Peyer's patch (tissue), 4 donors: ENCODE measurements around the gene SNRNP25. TPM values are rescaled to one million over a fixed set of nuclear protein-coding genes. Genes with fewer than 3 reads are reported as not detected.
A peak's percentile ranks its signal among the peaks of the same experiment; 100 is the strongest.

ENCODE experiments used
- DNase-seq, 3 donors: peaks; one replicate each; pipeline ENCODE4 v3.0.0-alpha.2; 2017 to 2019
- H3K27ac ChIP-seq, 4 donors: fragments of 200-600 bp; sonication (generic); one replicate each; pipeline ENCODE4 v1.5.1; 2016 to 2019
- H3K27me3 ChIP-seq, 2 donors: fragments of 200-600 bp; sonication (generic); one replicate each; pipeline ENCODE4 v1.5.1; 2019
- H3K36me3 ChIP-seq, 3 donors: fragments of 200-600 bp; sonication (generic); one replicate each; pipeline ENCODE4 v1.5.1; 2016 to 2019
- H3K4me1 ChIP-seq, 4 donors: fragments of 200-600 bp; sonication (generic); one replicate each; pipeline ENCODE4 v1.5.1; 2016 to 2019
- H3K4me3 ChIP-seq, 4 donors: fragments of 200-600 bp; sonication (generic); 1 replicate in 3 of 4; 2 replicates in 1 of 4; pipeline ENCODE4 v1.5.1; 2016 to 2019; ENCODE audit warnings: mild to moderate bottlenecking in 1 of 4
- H3K9me3 ChIP-seq, 4 donors: fragments of 200-600 bp; sonication (generic); one replicate each; pipeline ENCODE4 v1.5.1; 2016 to 2019; ENCODE audit warnings: mild to moderate bottlenecking in 1 of 4
- CTCF ChIP-seq, 6 experiments: fragments of 450-650 bp in 4 of 6; fragments of 200-600 bp in 2 of 6; sonication (generic) in 1 of 6; IDR thresholded peaks; one replicate each; pipeline ENCODE4 v1.5.1; 2017 to 2019; ENCODE audit warnings: antibody characterized with exemption in 6 of 6, mild to moderate bottlenecking in 3 of 6, moderate library complexity in 1 of 6
- POLR2A ChIP-seq, 2 donors: fragments of 450-650 bp; IDR thresholded peaks; one replicate each; pipeline ENCODE4 v1.5.1; 2017; ENCODE audit warnings: antibody characterized with exemption in 2 of 2, mild to moderate bottlenecking in 2 of 2, moderate library complexity in 2 of 2
- total RNA-seq, 4 donors: library from RNA; depleted of rRNA; stranded (reverse); fragments of >200 nt; gene quantifications; one replicate each; pipeline ENCODE4 v1.1.0, GENCODE V29; 2016

SNRNP25 gene
- total RNA-seq, 4 donors from 2014 or later, result 8.7 to 17.6 (median 14.4) TPM

GRCh38 chr16:33877-34647 is 19.6 kb upstream of the SNRNP25 start:
- peak overlapping the region in 1 of 4 donors; percentile 28 for H3K4me3 ChIP-seq
- H3K36me3 ChIP-seq, result no peaks in the 10 kb centered on the region
- H3K27me3 ChIP-seq, result no peaks in the 10 kb centered on the region
- H3K27ac ChIP-seq, result peak overlapping the region in 2 of 4 donors; percentile 71 to 87
- peaks cover 0 to 27% (median 8%) of the 10 kb centered on the region in 4 donors for H3K4me1 ChIP-seq
- TF ChIP-seq CTCF (IDR thresholded peaks at IDR 0.05) (no peak), POLR2A (IDR thresholded peaks at IDR 0.05) (no peak)
- no peak for DNase-seq
- no peaks in the 10 kb centered on the region for H3K9me3 ChIP-seq

- H3K27ac ChIP-seq, result peak overlapping the region in 2 of 4 donors; percentile 71 to 87
- no peak for TF ChIP-seq POLR2A (IDR thresholded peaks at IDR 0.05)
- no peak for TF ChIP-seq CTCF (IDR thresholded peaks at IDR 0.05)
Observed at GRCh38 chr16:34648-34987, 19.0 kb upstream of the SNRNP25 start.

GRCh38 chr16:35011-35677 is 18.5 kb upstream of the SNRNP25 start:
- peak in 2 of 3 donors; percentile 63 to 72 for DNase-seq
- Histone ChIP-seq H3K27ac (peak overlapping the region in 2 of 4 donors; percentile 71 to 87), H3K9me3 (no peaks in the 10 kb centered on the region), H3K4me1 (peaks cover 0 to 30% (median 11%) of the 10 kb centered on the region in 4 donors), H3K36me3 (no peaks in the 10 kb centered on the region), H3K27me3 (no peaks in the 10 kb centered on the region), H3K4me3 (peak overlapping the region in 1 of 4 donors; percentile 28)
- TF ChIP-seq CTCF (IDR thresholded peaks at IDR 0.05), result no peak
- TF ChIP-seq POLR2A (IDR thresholded peaks at IDR 0.05), result no peak

More at GRCh38 chr16:34648-34987, 19.0 kb upstream of the SNRNP25 start:
- H3K9me3 ChIP-seq, result no peaks in the 10 kb centered on the region
- peak overlapping the region in 1 of 4 donors; percentile 28 for H3K4me3 ChIP-seq
- peaks cover 0 to 30% (median 11%) of the 10 kb centered on the region in 4 donors for H3K4me1 ChIP-seq
- H3K27me3 ChIP-seq, result no peaks in the 10 kb centered on the region
- H3K36me3 ChIP-seq, result no peaks in the 10 kb centered on the region
- DNase-seq, result peak in 1 of 3 donors; percentile 34

- no peak for DNase-seq
- Histone ChIP-seq H3K27me3 (no peaks in the 10 kb centered on the region), H3K9me3 (no peaks in the 10 kb centered on the region), H3K36me3 (no peaks in the 10 kb centered on the region), H3K27ac (peak overlapping the region in 2 of 4 donors; percentile 71 to 87), H3K4me3 (no peak overlapping the region), H3K4me1 (peaks cover 0 to 30% (median 11%) of the 10 kb centered on the region in 4 donors)
- TF ChIP-seq POLR2A (IDR thresholded peaks at IDR 0.05), result no peak
- TF ChIP-seq CTCF (IDR thresholded peaks at IDR 0.05), result no peak
Observed at GRCh38 chr16:35678-36305, 17.8 kb upstream of the SNRNP25 start.

GRCh38 chr16:36336-36984 is 17.2 kb upstream of the SNRNP25 start:
- DNase-seq, result peak in 1 of 3 donors; percentile 43
- TF ChIP-seq CTCF (IDR thresholded peaks at IDR 0.05) (no peak), POLR2A (IDR thresholded peaks at IDR 0.05) (no peak)
- Histone ChIP-seq H3K4me3 (no peak overlapping the region), H3K9me3 (no peaks in the 10 kb centered on the region), H3K27me3 (no peaks in the 10 kb centered on the region), H3K27ac (peak overlapping the region in 1 of 4 donors; percentile 87), H3K4me1 (peaks cover 0 to 30% (median 11%) of the 10 kb centered on the region in 4 donors), H3K36me3 (no peaks in the 10 kb centered on the region)
